OCI-LY7 (cell line): ENCODE measurements around the gene RSU1. TPM values are rescaled to one million over a fixed set of nuclear protein-coding genes. Genes with fewer than 3 reads are reported as not detected.

ENCODE experiments used
- BruUV-seq: library from RNA; stranded (reverse); fragments of 400-500 nt; replicated peaks from 2 replicates; lab custom pipeline; 2021; lab: Mats Ljungman, UMichigan
- CTCF ChIA-PET: fragments of 300-600 bp; sonication (Branson Sonifier 250); formaldehyde crosslinking; loops from one replicate; lab custom pipeline; 2022; ENCODE audit warnings: antibody characterized with exemption; ENCODE audit not compliant: unreplicated experiment; lab: Charles Lee
- POLR2A ChIA-PET: fragments of 300-600 bp; sonication (Branson Sonifier 250); formaldehyde crosslinking; loops from one replicate; lab custom pipeline; 2022; ENCODE audit warnings: antibody characterized with exemption; lab: Charles Lee
- DNase-seq: peaks from one replicate; pipeline ENCODE4 v3.0.0-alpha.2; 2015; ENCODE audit warnings: low spot score
- H2AFZ ChIP-seq: fragments of 200-600 bp; sonication (generic), shearing (Covaris generic); 2 replicates; pipeline ENCODE4 v1.6.1; 2014; ENCODE audit warnings: mild to moderate bottlenecking, antibody characterized with exemption, low read length, moderate library complexity
- H3K27ac ChIP-seq: fragments of 200-600 bp; sonication (generic); 2 replicates; pipeline ENCODE4 v1.5.1; 2014; ENCODE audit warnings: mixed run types, low read depth, mild to moderate bottlenecking, moderate library complexity, low read length, inconsistent platforms; ENCODE audit not compliant: poor library complexity, severe bottlenecking
- H3K36me3 ChIP-seq: fragments of 200-600 bp; sonication (generic); 2 replicates; pipeline ENCODE4 v1.6.1; 2014; ENCODE audit warnings: mild to moderate bottlenecking, antibody characterized with exemption, low read length, moderate library complexity, mixed read lengths; ENCODE audit not compliant: insufficient read depth
- H3K4me1 ChIP-seq: fragments of 200-600 bp; sonication (generic); 2 replicates; pipeline ENCODE4 v1.5.1; 2014; ENCODE audit warnings: mild to moderate bottlenecking, low read length; ENCODE audit not compliant: insufficient read depth, poor library complexity, severe bottlenecking
- H3K4me2 ChIP-seq: fragments of 200-600 bp; sonication (generic); 2 replicates; pipeline ENCODE4 v1.6.1; 2014; ENCODE audit warnings: mild to moderate bottlenecking, low read length
- H3K4me3 ChIP-seq: fragments of 200-600 bp; sonication (generic); 2 replicates; pipeline ENCODE4 v1.5.1; 2014; ENCODE audit warnings: mild to moderate bottlenecking, low read depth, low read length; ENCODE audit not compliant: poor library complexity, severe bottlenecking
- H3K79me2 ChIP-seq: fragments of 200-600 bp; sonication (generic); 2 replicates; pipeline ENCODE4 v1.6.1; 2016; ENCODE audit warnings: low read depth, mild to moderate bottlenecking, low read length, moderate library complexity, mixed read lengths; ENCODE audit not compliant: insufficient read depth
- H3K9me2 ChIP-seq: fragments of 200-600 bp; sonication (generic); 2 replicates; pipeline ENCODE4 v1.6.1; 2016; ENCODE audit warnings: mild to moderate bottlenecking, low read length, mixed read lengths; ENCODE audit not compliant: insufficient read depth
- H3K9me3 ChIP-seq: fragments of 200-600 bp; sonication (generic); 2 replicates; pipeline ENCODE4 v1.6.1; 2014; ENCODE audit warnings: mild to moderate bottlenecking, mixed run types, low read length, mixed read lengths
- H4K20me1 ChIP-seq: fragments of 200-600 bp; sonication (generic); 2 replicates; pipeline ENCODE4 v1.6.1; 2014; ENCODE audit warnings: mild to moderate bottlenecking, antibody characterized with exemption, low read length, moderate library complexity, mixed read lengths; ENCODE audit not compliant: insufficient read depth
- CTCF ChIP-seq: fragments of 200-600 bp; sonication (generic); conservative IDR thresholded peaks from 2 replicates; pipeline ENCODE4 v1.5.1; 2014; ENCODE audit warnings: mild to moderate bottlenecking, antibody characterized with exemption, low read length, moderate library complexity, mixed read lengths
- EZH2phosphoT487 ChIP-seq: fragments of 200-600 bp; sonication (generic); IDR thresholded peaks from 2 replicates; pipeline ENCODE4 v1.6.1; 2018; ENCODE audit warnings: low read depth, borderline replicate concordance, mild to moderate bottlenecking, mixed run types, antibody characterized with exemption, low read length, moderate library complexity, mixed read lengths
- intact Hi-C: fragments of 100-400 bp; cut with micrococcal nuclease; formaldehyde crosslinking; loops from one replicate; pipeline ENCODE4 v1.10.0; 2022; ENCODE audit not compliant: unreplicated experiment
- small RNA-seq: library from RNA; depleted of rRNA; stranded (forward); fragments of <200 nt; gene quantifications from one replicate; pipeline ENCODE3, GENCODE V24; 2014
- total RNA-seq, 2 experiments: library from RNA; depleted of rRNA in 1 of 2; stranded (reverse); fragments of >200 nt in 1 of 2; shearing (Covaris generic) in 1 of 2; gene quantifications; 2 replicates each; pipeline ENCODE4 v1.2.3, GENCODE V29; 2014 to 2022

The RSU1 gene
- total RNA-seq, 2 experiments from 2014 or later, result 25.3 to 31.1 TPM

- H3K9me2 ChIP-seq, result no peaks in the 10 kb centered on the region
- no peak overlapping the region for H3K4me2 ChIP-seq
- H3K9me3 ChIP-seq, result no peaks in the 10 kb centered on the region
- TF ChIP-seq CTCF (no peak), EZH2phosphoT487 (no peak)
- H3K4me3 ChIP-seq, result no peak overlapping the region
- H3K36me3 ChIP-seq, result no peaks in the 10 kb centered on the region
- no peak overlapping the region for H3K27ac ChIP-seq
- H2AFZ ChIP-seq, result no peak overlapping the region
- CTCF ChIA-PET, result no interaction called here
- POLR2A ChIA-PET, result interaction anchor here (0.7 to 1.2 kb wide), 2 partner anchors 29 to 134 kb away, joined by 3 read pairs; no protein-coding TSS in a partner anchor
- H4K20me1 ChIP-seq, result no peaks in the 10 kb centered on the region
- no peaks in the 10 kb centered on the region for H3K4me1 ChIP-seq
- intact Hi-C loops, result no loop called here
- DNase-seq, result no peak
- no peaks in the 10 kb centered on the region for H3K79me2 ChIP-seq
- BruUV-seq, result no TSS peak
These were observed 272.6 kb downstream of the RSU1 start for GRCh38 chr10:16544591-16544990.

- H3K36me3 ChIP-seq, result no peaks in the 10 kb centered on the region
- no peaks in the 10 kb centered on the region for H3K9me2 ChIP-seq
- no peak overlapping the region for H3K27ac ChIP-seq
- POLR2A ChIA-PET, result interaction anchor here (0.7 kb wide), 1 partner anchor 134 kb away, joined by 3 read pairs; no protein-coding TSS in a partner anchor
- H3K79me2 ChIP-seq, result no peaks in the 10 kb centered on the region
- H3K9me3 ChIP-seq, result no peaks in the 10 kb centered on the region
- no peak for DNase-seq
- no peak overlapping the region for H3K4me3 ChIP-seq
- CTCF ChIA-PET, result no interaction called here
- intact Hi-C loops, result no loop called here
- H3K4me1 ChIP-seq, result no peaks in the 10 kb centered on the region
- no TSS peak for BruUV-seq
- no peaks in the 10 kb centered on the region for H4K20me1 ChIP-seq
- H3K4me2 ChIP-seq, result no peak overlapping the region
- TF ChIP-seq EZH2phosphoT487, result no peak
- no peak for TF ChIP-seq CTCF
- H2AFZ ChIP-seq, result no peak overlapping the region
These were observed 273.1 kb downstream of the RSU1 start for GRCh38 chr10:16544099-16544498.

Small RNA genes within 50 kb of the gene (small RNA-seq; reads per million reads assigned to genes)
- gene RF02271, result not detected
